ENCODE results near the gene SLC3A2.
"Not testable (repeated sequence)": the region's sequence is repeated elsewhere in the genome, so short reads cannot be mapped to it uniquely, and the experiment has no call there.

The SLC3A2 gene

GRCh38 chr11:62880803-62881578 is at the start of gene SLC3A2:
TSS of gene SLC3A2 (plus strand) at chr11:62880896. CDS start at chr11:62881024, 128 bp downstream.
- FAIRE-seq, result no peak

GRCh38 chr11:62830904-62831519 is 49.7 kb upstream of the SLC3A2 start:
- no peak for FAIRE-seq

DNA sequence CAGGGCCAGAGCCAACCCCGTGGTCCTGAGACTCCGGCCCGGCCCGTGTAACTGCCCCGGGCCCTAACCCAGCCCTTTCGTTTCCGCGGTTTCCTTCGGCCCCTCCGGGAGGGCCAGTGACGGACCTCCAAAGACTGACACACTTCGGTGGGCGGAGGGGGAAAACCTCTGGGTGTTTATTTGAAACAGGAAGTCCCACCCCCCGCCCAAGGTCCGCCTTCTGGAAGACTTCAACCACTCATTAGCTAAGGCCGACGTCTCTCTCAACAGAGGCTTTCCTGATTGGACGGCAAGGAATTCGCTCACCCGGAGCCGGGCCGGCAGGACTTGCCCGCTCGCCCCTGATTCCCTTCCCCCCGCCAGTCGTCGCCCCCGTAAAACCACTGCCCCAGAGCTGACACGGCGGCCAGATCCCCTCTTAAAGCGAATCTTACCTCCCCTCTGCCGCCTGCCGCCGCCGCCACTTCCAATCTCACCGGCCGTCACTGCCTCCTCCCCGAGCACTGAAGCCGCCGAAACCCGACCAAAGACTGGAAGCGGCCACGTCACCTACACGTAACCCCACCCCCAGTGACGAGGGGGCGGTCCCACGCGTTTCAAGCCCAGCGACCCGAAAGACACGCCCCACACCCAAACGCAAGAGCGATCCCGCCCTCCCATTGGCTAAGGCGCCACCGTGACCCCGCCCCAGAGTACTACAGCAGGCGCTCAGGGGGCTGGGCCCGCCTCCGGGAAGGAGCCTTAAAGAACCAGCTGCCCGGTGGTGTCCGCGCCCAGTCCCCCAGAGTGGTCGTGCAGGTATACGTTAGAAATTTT is 49.0 kb upstream of the SLC3A2 start, which contains the start of gene STX5:
STX5 (minus strand) TSS at position 532 of the 816 bp plus-strand sequence. CDS start 808 bp downstream, outside the sequence.
- no peak for FAIRE-seq

DNA sequence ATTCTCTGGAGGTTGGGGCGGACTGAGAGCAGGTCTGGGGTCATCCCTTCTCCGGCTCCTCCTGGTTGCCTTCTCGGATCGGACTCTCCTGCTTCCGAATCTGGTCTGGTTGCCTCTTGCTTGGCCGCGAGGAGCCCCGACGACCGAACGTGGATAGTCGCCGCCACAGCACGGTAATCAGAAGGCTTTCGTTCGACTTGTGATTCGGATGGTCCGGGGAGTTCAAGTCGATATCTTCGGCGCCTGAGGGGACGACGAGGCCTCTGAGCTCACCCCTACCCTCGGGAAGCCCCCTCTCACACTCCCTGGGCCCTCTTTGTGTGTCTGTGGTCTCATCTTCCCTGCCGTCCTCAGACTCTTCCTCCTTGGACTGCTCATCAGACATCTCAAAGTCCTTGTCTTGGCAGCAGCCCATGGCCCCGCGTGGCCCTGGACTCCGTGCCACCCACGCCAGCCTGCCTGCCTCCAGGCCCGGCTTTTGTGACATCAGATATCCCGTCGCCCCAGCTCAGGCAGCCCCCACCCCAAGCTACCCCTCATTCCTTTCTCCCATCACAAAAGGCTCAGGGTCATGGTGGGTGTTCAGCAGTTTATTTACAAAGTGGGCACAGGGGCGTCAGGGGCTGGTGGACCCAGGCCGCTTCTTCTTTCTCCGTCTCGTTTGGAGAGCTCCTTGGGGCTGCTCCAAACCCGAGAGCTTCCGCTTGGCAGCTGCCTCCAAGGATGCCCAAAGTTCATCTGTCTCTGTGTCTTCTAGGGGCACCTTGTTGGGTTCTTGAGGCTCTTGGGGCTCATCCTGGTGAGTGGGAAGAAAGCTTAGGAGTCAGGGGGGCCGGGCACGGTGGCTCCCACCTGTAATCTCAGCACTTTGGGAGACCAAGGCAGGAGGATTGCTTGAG is 48.1 kb upstream of the SLC3A2 start, which contains the start of gene TEX54:
TEX54 (minus strand) TSS at position 506 of the 899 bp plus-strand sequence.
- no peak for FAIRE-seq

GRCh38 chr11:62835336-62835735 is 45.4 kb upstream of the SLC3A2 start:
- FAIRE-seq, result no peak

- no peak for FAIRE-seq
These were observed 41.4 kb upstream of the SLC3A2 start, which contains the start of gene WDR74 for GRCh38 chr11:62839050-62839945. TSS of gene WDR74 (minus strand) at chr11:62839590. CDS start at chr11:62839570, 20 bp downstream.

DNA sequence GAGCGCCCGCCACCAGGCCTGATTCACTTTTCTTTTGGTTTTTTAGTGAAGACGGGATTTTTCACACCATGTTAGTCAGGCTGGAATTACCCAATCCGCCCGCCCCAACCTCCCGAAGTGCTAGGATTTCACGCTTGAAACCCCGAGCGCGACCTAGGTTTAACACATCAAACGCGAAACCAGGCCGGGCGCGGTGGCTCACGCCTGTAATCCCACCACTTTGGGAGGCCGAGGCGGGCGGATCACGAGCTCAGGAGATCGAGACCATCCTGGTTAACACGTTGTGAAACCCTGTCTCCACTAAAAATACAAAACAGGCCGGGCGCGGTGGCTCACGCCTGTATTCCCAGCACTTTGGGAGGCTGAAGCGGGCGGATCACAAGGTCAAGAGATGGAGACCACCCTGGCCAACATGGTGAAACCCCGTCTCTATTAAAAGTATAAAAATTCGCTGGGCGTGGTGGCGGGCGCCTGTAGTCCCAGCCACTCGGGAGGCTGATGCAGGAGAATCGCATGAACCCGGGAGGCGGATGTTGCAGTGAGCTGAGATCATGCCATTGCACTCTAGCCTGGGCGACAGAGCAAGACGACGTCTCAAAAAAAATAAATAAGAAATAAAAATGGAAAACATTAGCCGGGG is 39.9 kb upstream of the SLC3A2 start:
- not testable (repeated sequence) for FAIRE-seq

GRCh38 chr11:62841361-62842170 is 39.1 kb upstream of the SLC3A2 start:
- peak; percentile 100 for FAIRE-seq

DNA sequence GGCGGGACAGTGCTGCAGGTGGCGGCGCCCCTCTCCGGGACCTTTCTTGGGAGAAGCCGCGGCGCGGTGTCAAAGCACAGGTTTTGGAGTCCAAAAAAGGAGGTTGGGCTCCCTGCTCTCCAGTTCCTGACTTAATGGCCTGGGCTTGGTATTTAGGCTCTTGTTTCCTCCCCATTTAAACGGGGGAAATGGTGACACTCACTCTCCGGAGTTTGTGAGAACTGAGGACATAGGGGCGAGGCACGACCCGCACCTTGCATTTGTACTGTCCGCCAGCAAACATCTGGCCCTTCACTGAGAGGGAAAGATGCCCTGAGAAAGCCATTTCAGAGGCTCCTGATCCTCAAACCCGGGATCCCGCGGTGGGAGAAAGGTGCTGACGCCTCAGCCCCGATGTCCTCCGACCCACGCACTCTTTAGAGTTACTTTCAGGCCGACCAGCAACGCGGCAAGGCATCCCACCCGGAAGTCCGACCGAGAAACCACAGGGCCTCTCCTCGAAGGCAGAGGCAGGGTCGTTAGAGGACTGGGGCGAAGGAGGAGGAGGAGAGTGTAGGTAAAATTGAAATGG is 38.4 kb upstream of the SLC3A2 start:
- FAIRE-seq, result no peak

- not testable (repeated sequence) for FAIRE-seq
These were observed 37.8 kb upstream of the SLC3A2 start for GRCh38 chr11:62842891-62843290.

DNA sequence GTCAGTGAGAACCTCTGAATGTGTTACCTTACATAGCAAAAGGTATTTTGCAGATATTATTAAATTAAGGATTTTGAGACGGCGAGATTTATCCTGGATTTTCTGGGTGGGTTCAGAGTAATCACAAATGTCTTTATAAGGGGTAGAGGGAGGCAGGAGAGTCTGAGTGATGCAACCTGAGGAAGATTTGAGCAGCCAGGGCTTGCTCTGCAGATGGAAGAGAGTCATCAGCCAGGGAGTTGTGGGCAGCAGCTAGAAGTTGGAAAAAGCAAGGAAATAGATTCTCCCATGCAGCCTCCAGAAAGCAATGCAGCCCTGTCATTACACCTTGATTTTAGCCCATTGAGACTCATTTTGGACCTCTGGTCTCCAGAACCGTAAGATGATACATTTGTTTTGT is 37.2 kb upstream of the SLC3A2 start:
- FAIRE-seq, result no peak

DNA sequence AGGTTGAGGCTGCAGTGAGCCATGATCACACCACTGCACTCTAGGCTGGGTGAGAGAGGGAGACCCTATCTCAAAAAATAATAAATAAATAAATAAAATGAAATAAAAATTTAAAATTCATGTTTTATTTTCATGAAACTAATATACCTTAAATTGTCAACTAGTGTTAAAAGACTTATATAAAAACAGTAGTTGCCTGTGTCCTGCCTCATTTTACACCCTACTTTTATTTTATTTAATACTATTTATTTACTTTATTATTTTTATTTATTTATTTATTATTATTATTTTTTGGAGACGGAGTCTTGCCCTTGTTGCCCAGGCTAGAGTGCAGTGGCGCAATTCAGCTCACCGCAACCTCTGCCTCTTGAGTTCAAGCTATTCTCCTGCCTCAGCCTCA is 36.5 kb upstream of the SLC3A2 start:
- FAIRE-seq, result no peak

- FAIRE-seq, result no peak
These were observed 34.5 kb upstream of the SLC3A2 start for GRCh38 chr11:62846177-62846576.

GRCh38 chr11:62847767-62848314 is 32.9 kb upstream of the SLC3A2 start:
- no peak for FAIRE-seq

- no peak for FAIRE-seq
These were observed 29.5 kb upstream of the SLC3A2 start for GRCh38 chr11:62850911-62851806.

GRCh38 chr11:62851807-62852522 is 28.7 kb upstream of the SLC3A2 start:
- no peak for FAIRE-seq

Measured in islet of Langerhans (tissue), 1 donor.